HepG2 (cell line): ENCODE data around the gene DIAPH3. TPM values are rescaled to one million over a fixed set of nuclear protein-coding genes. Genes with fewer than 3 reads are reported as not detected.

Experiments used
- ATAC-seq: fragments of 200-7000 bp; cut with Tn5 transposase; 3 replicates; pipeline ENCODE4 v1.9.1; 2020; ENCODE audit warnings: mild to moderate bottlenecking, moderate library complexity
- BruUV-seq: library from RNA; stranded (reverse); fragments of 400-500 nt; replicated peaks from 2 replicates; lab custom pipeline; 2021; lab: Mats Ljungman, UMichigan
- CTCF ChIA-PET: fragments of 300-600 bp; formaldehyde crosslinking; extraction: SDS; loops from one replicate; lab custom pipeline; 2021; ENCODE audit warnings: low total read pairs, inconsistent platforms, low intra/inter-chr PET ratio; lab: Yijun Ruan, JAX
- POLR2A ChIA-PET: fragments of 350-600 bp; sonication (Branson Sonifier 250); formaldehyde crosslinking; loops from one replicate; lab custom pipeline; 2020; ENCODE audit warnings: antibody characterized with exemption, inconsistent platforms; lab: Yijun Ruan, JAX
- DNase-seq: peaks from one replicate; pipeline ENCODE4 v3.0.0-alpha.2; 2015; ENCODE audit warnings: low spot score
- FAIRE-seq: peaks from 3 replicates; lab custom pipeline; 2011; peaks lifted over from hg19 to GRCh38; lab: Jason Lieb, UNC
- H2AFZ ChIP-seq: one replicate; pipeline ENCODE4 v1.6.1; 2011; ENCODE audit warnings: low read length, inconsistent platforms
- H3K27ac ChIP-seq: fragments of 300-600 bp; 3 replicates; pipeline ENCODE4 v1.8.0; 2011; ENCODE audit warnings: mixed run types, mild to moderate bottlenecking, mixed read lengths, low read length, inconsistent platforms; ENCODE audit not compliant: insufficient read depth; ENCODE audit errors: extremely low read length
- H3K27me3 ChIP-seq, 2 experiments: fragments of 200-600 bp in 1 of 2; 2 replicates in 1 of 2; 3 replicates in 1 of 2; pipeline versions ENCODE4 v1.6.0 to v1.8.0; 2011; ENCODE audit warnings: low read length in 2 of 2, mild to moderate bottlenecking in 2 of 2, moderate library complexity in 2 of 2, inconsistent platforms in 1 of 2; ENCODE audit not compliant: insufficient read depth in 2 of 2, control insufficient read depth in 1 of 2
- H3K36me3 ChIP-seq, 2 experiments: fragments of 200-600 bp in 1 of 2; replicated peaks in 1 of 2; 2 replicates in 1 of 2; 3 replicates in 1 of 2; pipeline versions ENCODE4 v1.5.1 to v1.8.0; 2011; ENCODE audit warnings: low read length in 2 of 2, inconsistent platforms in 1 of 2; ENCODE audit not compliant: insufficient read depth in 2 of 2, control insufficient read depth in 1 of 2
- H3K4me1 ChIP-seq: 2 replicates; pipeline ENCODE4 v1.5.1; 2012; ENCODE audit warnings: low read length, inconsistent platforms; ENCODE audit not compliant: insufficient read depth
- H3K4me2 ChIP-seq: 2 replicates; pipeline ENCODE4 v1.6.0; 2011; ENCODE audit warnings: low read depth, low read length, inconsistent platforms
- H3K4me3 ChIP-seq, 3 experiments: fragments of 200-600 bp in 1 of 3; sonication (generic), shearing (Covaris generic) in 1 of 3; replicated peaks in 1 of 3; 2 replicates each; pipeline ENCODE4 v1.5.1; 2011 to 2016; ENCODE audit warnings: low read length in 3 of 3, inconsistent platforms in 2 of 3, low read depth in 2 of 3, mild to moderate bottlenecking in 2 of 3, control low read depth in 1 of 3, mixed read lengths in 1 of 3; ENCODE audit not compliant: insufficient read depth in 1 of 3
- H3K79me2 ChIP-seq: one replicate; pipeline ENCODE4 v1.6.1; 2011; ENCODE audit warnings: low read length, inconsistent platforms; ENCODE audit not compliant: insufficient read depth
- H3K9ac ChIP-seq: 2 replicates; pipeline ENCODE4 v1.6.0; 2011; ENCODE audit warnings: mild to moderate bottlenecking, low read depth, low read length, inconsistent platforms; ENCODE audit not compliant: insufficient read depth
- H3K9me3 ChIP-seq: 2 replicates; pipeline ENCODE4 v1.5.1; 2012; ENCODE audit warnings: mild to moderate bottlenecking, low read length
- H4K20me1 ChIP-seq: 2 replicates; pipeline ENCODE4 v1.6.0; 2011; ENCODE audit warnings: inconsistent platforms, mild to moderate bottlenecking, low read length, moderate library complexity; ENCODE audit not compliant: insufficient read depth
- FOXJ3 ChIP-seq: sonication (generic); formaldehyde crosslinking; IDR thresholded peaks from 2 replicates; pipeline ENCODE4 v1.4.0; 2020; ENCODE audit warnings: missing genetic modification reagents, mild to moderate bottlenecking, borderline replicate concordance
- PRMT3 ChIP-seq: sonication (generic); formaldehyde crosslinking; IDR thresholded peaks from 2 replicates; pipeline ENCODE4 v1.8.1; 2022; ENCODE audit warnings: low read depth, mild to moderate bottlenecking, moderate library complexity, missing genetic modification reagents, borderline replicate concordance
- ZNF230 ChIP-seq: sonication (generic); formaldehyde crosslinking; IDR thresholded peaks from 2 replicates; pipeline ENCODE4 v1.4.0; 2020; ENCODE audit warnings: mild to moderate bottlenecking, missing genetic modification reagents
- WGBS: methylation state at CpG from one replicate; pipeline ENCODE4 v1.1.6; 2017; ENCODE audit warnings: low lambda C conversion rate; 5-methylcytosine and 5-hydroxymethylcytosine counted together
- in situ Hi-C: cut with HindIII; loops from 2 replicates; pipeline ENCODE4 v1.10.0; 2017; ENCODE audit warnings: low pct_unique_long_range_greater_than_20kb; ENCODE audit not compliant: extremely low pct_ligation_motif_present
- intact Hi-C: fragments of 100-400 bp; cut with micrococcal nuclease; formaldehyde crosslinking; loops from one replicate; pipeline ENCODE4 v1.10.0; 2022; ENCODE audit not compliant: unreplicated experiment
- polyA plus RNA-seq, 8 experiments: library from polyadenylated mRNA; depleted of rRNA in 3 of 8; stranded (reverse) in 7 of 8; unstranded in 1 of 8; fragments of >200 nt; fragmentation: Illumina TruSeq in 4 of 8; extraction: Trizol in 4 of 8; gene quantifications; 2 replicates each; pipeline versions ENCODE4 v1.2.1 to v1.2.3, GENCODE V29; 2011 to 2016; ENCODE audit warnings: low read depth in 4 of 8, missing spikeins in 1 of 8, mixed read lengths in 1 of 8; ENCODE audit not compliant: insufficient read depth in 1 of 8
- total RNA-seq, 5 experiments: library from RNA; depleted of rRNA; stranded (reverse); fragments of >200 nt; fragmentation: Illumina TruSeq; extraction: Trizol; gene quantifications; 2 replicates each; pipeline ENCODE4 v1.2.3, GENCODE V29; 2016; ENCODE audit warnings: low read depth in 1 of 5

Gene DIAPH3
- total and polyA plus RNA-seq, 2 of the 13 experiments (the other 11 are each of a cell fraction or from before 2014, with no cell fraction given) = 4.0 to 9.3 TPM

DNA sequence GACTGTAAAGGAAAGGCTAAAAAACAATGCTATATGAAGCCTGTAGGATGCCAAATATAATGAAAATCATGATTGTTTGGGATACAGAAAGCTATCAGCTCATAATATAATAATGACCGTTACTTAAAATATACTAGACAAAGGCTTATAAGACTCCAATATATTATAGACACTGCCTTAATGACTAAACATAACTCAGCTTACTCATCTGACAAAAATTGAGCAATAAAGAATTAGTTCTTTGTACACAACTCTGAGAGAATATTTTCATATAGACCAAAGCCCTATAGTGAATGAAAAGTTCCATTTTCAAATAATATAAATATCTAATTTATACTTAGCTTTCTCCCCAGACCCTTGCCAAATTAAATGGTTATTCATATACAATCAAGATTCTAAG is 283.3 kb downstream of the DIAPH3 start:
- Histone ChIP-seq H3K79me2 (no peaks in the 10 kb centered on the region), H3K36me3 (no peaks in the 10 kb centered on the region), H3K4me2 (no peak overlapping the region), H3K9me3 (no peaks in the 10 kb centered on the region), H3K4me3 (no peak overlapping the region), H2AFZ (no peak overlapping the region), H3K27me3 (no peaks in the 10 kb centered on the region), H3K4me1 (no peaks in the 10 kb centered on the region), H3K27ac (no peak overlapping the region), H3K9ac (no peak overlapping the region), H4K20me1 (no peaks in the 10 kb centered on the region)
- POLR2A ChIA-PET = no interaction called here
- TF ChIP-seq ZNF230 (CRISPR knock-in tag) (no peak), PRMT3 (no peak)
- WGBS = 88% methylated on average over 1 of the region's 1 CpG
- DNase-seq = no peak
- in situ Hi-C loops = no loop called here
- CTCF ChIA-PET = no interaction called here
- no peak for ATAC-seq
- no TSS peak for BruUV-seq
- intact Hi-C loops = no loop called here
- no peak for FAIRE-seq

DNA sequence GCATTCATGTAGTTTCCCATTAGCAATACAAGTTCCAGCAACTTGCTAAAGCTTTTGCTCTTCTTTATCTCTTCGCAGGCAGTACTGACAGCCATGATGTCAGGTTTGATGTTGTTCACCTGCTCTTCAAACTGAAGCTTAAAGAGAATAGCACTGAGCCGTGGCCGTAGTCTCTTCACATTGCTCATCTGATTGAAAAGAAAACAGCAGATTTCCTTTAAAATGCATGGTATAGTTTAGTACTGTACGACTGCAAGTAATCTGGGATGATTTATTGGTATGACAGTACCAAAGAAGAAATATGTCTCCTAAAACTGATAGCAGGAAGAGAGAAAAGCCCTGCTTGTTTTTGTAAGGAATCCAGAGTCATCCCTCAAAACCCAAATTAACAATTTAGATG is 284.4 kb downstream of the DIAPH3 start:
- H3K9me3 ChIP-seq = no peaks in the 10 kb centered on the region
- ChIA-PET POLR2A (no interaction called here), CTCF (no interaction called here)
- in situ Hi-C loops = no loop called here
- H3K9ac ChIP-seq = no peak overlapping the region
- FAIRE-seq (no peak), ATAC-seq (no peak), DNase-seq (no peak)
- no peaks in the 10 kb centered on the region for H3K4me1 ChIP-seq
- H2AFZ ChIP-seq = no peak overlapping the region
- TF ChIP-seq FOXJ3 = no peak
- H3K4me2 ChIP-seq = no peak overlapping the region
- no peaks in the 10 kb centered on the region for H4K20me1 ChIP-seq
- 100% methylated on average over 4 of the region's 4 CpGs for WGBS
- H3K36me3 ChIP-seq = no peaks in the 10 kb centered on the region
- H3K27me3 ChIP-seq = no peaks in the 10 kb centered on the region
- intact Hi-C loops = no loop called here
- no peak overlapping the region for H3K27ac ChIP-seq
- H3K4me3 ChIP-seq = no peak overlapping the region
- no peaks in the 10 kb centered on the region for H3K79me2 ChIP-seq
- BruUV-seq = no TSS peak
